ENCODE measurements around the gene DMAP1. TPM values are rescaled to one million over a fixed set of nuclear protein-coding genes. Genes with fewer than 3 reads are reported as not detected.

The DMAP1 gene
- total RNA-seq, 2 donors from 2014 or later, result 30.6 to 51.5 TPM

GRCh38 chr1:44238660-44239059 is 25.4 kb downstream of the DMAP1 start:
- H3K27ac ChIP-seq, result peak overlapping the region; percentile 32
- intact Hi-C loops (cut with DNase I), result loop anchor here (5.0 kb wide), 1 partner anchor 59 kb away; no protein-coding TSS in a partner anchor
- no peaks in the 10 kb centered on the region for H3K9me3 ChIP-seq
- H3K4me1 ChIP-seq, result peaks cover 18% of the 10 kb centered on the region
- DNase-seq, result no peak
- H3K9ac ChIP-seq (ENCODE audit: low read depth in 2 of 2, low read length in 2 of 2), result peak overlapping the region in 1 of 2 donors; percentile 62
- H3K36me3 ChIP-seq, result no peaks in the 10 kb centered on the region
- no peak overlapping the region for H3K4me3 ChIP-seq
- H3K27me3 ChIP-seq, result no peaks in the 10 kb centered on the region
- TF ChIP-seq, protein P1, sequence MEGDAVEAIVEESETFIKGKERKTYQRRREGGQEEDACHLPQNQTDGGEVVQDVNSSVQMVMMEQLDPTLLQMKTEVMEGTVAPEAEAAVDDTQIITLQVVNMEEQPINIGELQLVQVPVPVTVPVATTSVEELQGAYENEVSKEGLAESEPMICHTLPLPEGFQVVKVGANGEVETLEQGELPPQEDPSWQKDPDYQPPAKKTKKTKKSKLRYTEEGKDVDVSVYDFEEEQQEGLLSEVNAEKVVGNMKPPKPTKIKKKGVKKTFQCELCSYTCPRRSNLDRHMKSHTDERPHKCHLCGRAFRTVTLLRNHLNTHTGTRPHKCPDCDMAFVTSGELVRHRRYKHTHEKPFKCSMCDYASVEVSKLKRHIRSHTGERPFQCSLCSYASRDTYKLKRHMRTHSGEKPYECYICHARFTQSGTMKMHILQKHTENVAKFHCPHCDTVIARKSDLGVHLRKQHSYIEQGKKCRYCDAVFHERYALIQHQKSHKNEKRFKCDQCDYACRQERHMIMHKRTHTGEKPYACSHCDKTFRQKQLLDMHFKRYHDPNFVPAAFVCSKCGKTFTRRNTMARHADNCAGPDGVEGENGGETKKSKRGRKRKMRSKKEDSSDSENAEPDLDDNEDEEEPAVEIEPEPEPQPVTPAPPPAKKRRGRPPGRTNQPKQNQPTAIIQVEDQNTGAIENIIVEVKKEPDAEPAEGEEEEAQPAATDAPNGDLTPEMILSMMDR (IDR thresholded peaks at IDR 0.05), result no peak

GRCh38 chr1:44239331-44239960 is 26.2 kb downstream of the DMAP1 start:
- H3K27me3 ChIP-seq, result no peaks in the 10 kb centered on the region
- H3K4me1 ChIP-seq, result peaks cover 18% of the 10 kb centered on the region
- H3K4me3 ChIP-seq, result no peak overlapping the region
- no peak overlapping the region for H3K27ac ChIP-seq
- no peak for DNase-seq
- intact Hi-C loops (cut with DNase I), result loop anchor here (5.0 kb wide), 1 partner anchor 58 kb away; no protein-coding TSS in a partner anchor
- TF ChIP-seq, protein P1 (IDR thresholded peaks at IDR 0.05), result no peak
- H3K9ac ChIP-seq (ENCODE audit: low read depth in 2 of 2, low read length in 2 of 2), result peak overlapping the region in 1 of 2 donors; percentile 62
- H3K36me3 ChIP-seq, result no peaks in the 10 kb centered on the region
- H3K9me3 ChIP-seq, result no peaks in the 10 kb centered on the region

DNA sequence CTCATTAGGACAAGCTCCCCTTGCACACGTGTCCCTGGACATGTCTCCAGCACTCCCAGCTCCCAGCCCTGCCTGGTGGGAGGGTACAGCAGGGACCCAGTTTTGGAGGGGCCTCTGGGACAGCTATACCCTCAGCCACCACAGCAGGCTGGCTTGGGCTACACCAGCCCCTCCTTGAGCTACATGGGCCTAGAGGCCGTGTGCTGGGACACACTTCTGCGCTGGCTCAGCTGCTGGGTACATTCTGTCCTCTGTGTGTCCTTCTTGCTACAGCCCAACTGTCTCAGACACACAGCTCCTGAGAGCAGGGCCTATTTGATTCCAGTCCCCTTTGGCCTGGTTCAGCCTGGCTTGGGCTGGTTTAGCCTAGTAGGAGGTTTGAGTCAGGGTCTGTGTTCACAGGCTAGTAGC is 26.7 kb downstream of the DMAP1 start:
- H3K4me1 ChIP-seq, result peaks cover 18% of the 10 kb centered on the region
- intact Hi-C loops (cut with DNase I), result loop anchor here (5.0 kb wide), 1 partner anchor 57 kb away; no protein-coding TSS in a partner anchor
- no peak for DNase-seq

GRCh38 chr1:44240802-44241671 is 27.8 kb downstream of the DMAP1 start:
- H3K4me3 ChIP-seq, result no peak overlapping the region
- no peaks in the 10 kb centered on the region for H3K36me3 ChIP-seq
- H3K4me1 ChIP-seq, result peaks cover 18% of the 10 kb centered on the region
- H3K27me3 ChIP-seq, result no peaks in the 10 kb centered on the region
- no peak for DNase-seq
- no peaks in the 10 kb centered on the region for H3K9me3 ChIP-seq
- intact Hi-C loops (cut with DNase I), result no loop called here
- peak overlapping the region in 1 of 2 donors; percentile 8 for H3K9ac ChIP-seq (ENCODE audit: low read depth in 2 of 2, low read length in 2 of 2)
- no peak overlapping the region for H3K27ac ChIP-seq
- TF ChIP-seq, protein P1 (IDR thresholded peaks at IDR 0.05), result no peak

More for the DNA sequence above, 26.7 kb downstream of the DMAP1 start:
- no peaks in the 10 kb centered on the region for H3K9me3 ChIP-seq
- no peaks in the 10 kb centered on the region for H3K36me3 ChIP-seq
- no peak overlapping the region for H3K4me3 ChIP-seq
- no peak overlapping the region for H3K27ac ChIP-seq
- peak overlapping the region in 1 of 2 donors; percentile 8 for H3K9ac ChIP-seq (ENCODE audit: low read depth in 2 of 2, low read length in 2 of 2)
- H3K27me3 ChIP-seq, result no peaks in the 10 kb centered on the region
- TF ChIP-seq, protein P1 (IDR thresholded peaks at IDR 0.05), result no peak

DNA sequence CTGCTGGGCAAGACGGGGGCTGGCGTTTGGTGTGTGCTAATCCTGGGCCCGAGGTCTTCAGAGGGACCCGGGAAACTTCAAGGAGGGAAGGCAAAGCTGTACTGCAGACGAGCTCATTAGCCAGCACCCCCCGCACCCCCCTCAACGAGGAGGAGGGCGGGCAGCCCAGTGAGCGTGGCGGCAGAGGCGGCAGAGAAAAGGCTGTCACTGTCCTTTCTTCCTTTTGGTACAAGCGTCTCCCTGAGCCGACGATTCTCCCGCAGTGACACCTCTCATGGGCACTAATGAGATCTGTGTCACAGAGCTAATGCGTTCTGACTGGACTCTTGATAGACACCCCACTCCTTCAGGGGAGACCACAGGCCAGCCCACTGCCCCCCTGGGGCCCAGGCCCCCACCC is 29.5 kb downstream of the DMAP1 start:
- peaks cover 8% of the 10 kb centered on the region for H3K4me1 ChIP-seq
- DNase-seq, result no peak
- intact Hi-C loops (cut with DNase I), result no loop called here
- no peaks in the 10 kb centered on the region for H3K9me3 ChIP-seq
- no peak overlapping the region for H3K27ac ChIP-seq
- peak overlapping the region in 1 of 2 donors; percentile 13 for H3K9ac ChIP-seq (ENCODE audit: low read depth in 2 of 2, low read length in 2 of 2)
- H3K4me3 ChIP-seq, result no peak overlapping the region
- TF ChIP-seq, protein P1 (IDR thresholded peaks at IDR 0.05), result no peak
- H3K27me3 ChIP-seq, result no peaks in the 10 kb centered on the region
- no peaks in the 10 kb centered on the region for H3K36me3 ChIP-seq

Data from colonic mucosa (tissue), 4 donors.